ENCODE measurements around the gene TMEM169. TPM values are rescaled to one million over a fixed set of nuclear protein-coding genes. Genes with fewer than 3 reads are reported as not detected.

Gene TMEM169
- total and polyA plus RNA-seq, 2 of the 4 experiments (the other 2 are of a cell fraction), result 0.15 to 0.54 TPM

- Histone ChIP-seq H3K4me3 (ENCODE audit: insufficient read depth, low read depth, low read length) (no peak overlapping the region), H3K4me1 (ENCODE audit: control insufficient read depth, insufficient read depth, low read length) (peaks cover 4% of the 10 kb centered on the region; the same call in 1 of the 2 replicates), H4K8ac (ENCODE audit: low read depth in 2 of 2, low read length in 2 of 2) (no peak overlapping the region), H2BK120ac (ENCODE audit: low read depth, low read length) (no peak overlapping the region), H3K36me3 (ENCODE audit: control insufficient read depth, insufficient read depth, low read length) (peaks cover 46% of the 10 kb centered on the region), H3K4me2 (ENCODE audit: low read depth, low read length) (no peak overlapping the region), H2AFZ (replicated peaks; ENCODE audit: low read length, poor library complexity) (no peak overlapping the region), H3K9me1 (ENCODE audit: insufficient read depth, low read length) (peaks cover 9% of the 10 kb centered on the region; the same call in 1 of the 2 replicates), H4K20me1 (ENCODE audit: insufficient read depth, low read length) (peaks cover 9% of the 10 kb centered on the region; the same call in 1 of the 2 replicates), H3K23ac (ENCODE audit: low read depth, low read length) (no peak overlapping the region), H3K27ac (ENCODE audit: insufficient read depth, low read length) (no peak overlapping the region), H3K79me1 (ENCODE audit: low read depth in 1 of 2, low read length in 2 of 2) (peaks cover 33 to 67% of the 10 kb centered on the region in 2 experiments), H3K9ac (ENCODE audit: low read depth, low read length) (no peak overlapping the region), H4K91ac (ENCODE audit: insufficient read depth, low read depth, low read length) (no peak overlapping the region), H3K56ac (ENCODE audit: extremely low read depth, insufficient read depth, low read length) (no peak overlapping the region), H2BK5ac (ENCODE audit: low read depth, low read length, poor library complexity, severe bottlenecking) (no peak overlapping the region), H3K4ac (ENCODE audit: low read depth, low read length) (no peak overlapping the region), H2BK20ac (ENCODE audit: low read depth, low read length) (no peak overlapping the region), H4K5ac (ENCODE audit: low read depth, low read length) (no peak overlapping the region), H3K27me3 (ENCODE audit: control insufficient read depth, insufficient read depth, low read length) (no peaks in the 10 kb centered on the region), H3K9me3 (ENCODE audit: control insufficient read depth, insufficient read depth, low read length) (no peaks in the 10 kb centered on the region), H3K14ac (replicated peaks; ENCODE audit: low read depth, low read length) (no peak overlapping the region), H2AK5ac (ENCODE audit: low read depth, low read length) (no peak overlapping the region), H3K18ac (ENCODE audit: low read depth, low read length) (no peak overlapping the region), H2BK15ac (ENCODE audit: low read depth, low read length) (no peak overlapping the region), H2AK9ac (replicated peaks; ENCODE audit: low read depth, low read length, poor library complexity) (no peak overlapping the region)
- no peak for TF ChIP-seq MAZ (IDR thresholded peaks at IDR 0.05; ENCODE audit: borderline replicate concordance, low read depth, low read length)
- peak; percentile 89 for TF ChIP-seq MAFK (IDR thresholded peaks at IDR 0.05; ENCODE audit: low read depth, low read length)
- no peak for TF ChIP-seq SMC3 (IDR thresholded peaks at IDR 0.05; ENCODE audit: low read depth, low read length)
- TF ChIP-seq RFX5 (IDR thresholded peaks at IDR 0.05; ENCODE audit: low read depth, low read length), result no peak
- BruUV-seq (replicated peaks), result no TSS peak
- ATAC-seq (ENCODE audit: low read depth) (no peak), DNase-seq (no peak)
- intact Hi-C loops (cut with micrococcal nuclease), result no loop called here
- dilution Hi-C loops (cut with HindIII; ENCODE audit: low sequenced_read_pairs, unreplicated experiment), result no loop called here
- in situ Hi-C loops (cut with MboI; ENCODE audit: low sequenced_read_pairs), result no loop called here
- POLR2A ChIA-PET (ENCODE audit: unreplicated experiment), result no interaction called here
- WGBS, 2 experiments (ENCODE audit: extremely low coverage in 2 of 2, insufficient read length in 1 of 2), result 81% methylated on average over 5 of the region's 5 CpGs; no CpG with 5 or more reads in 1 of the 2 experiments
- CTCF ChIA-PET, result no interaction called here
Measured at GRCh38 chr2:216147172-216148131, 65.7 kb downstream of the TMEM169 start.
